ENCODE data around the gene PPP1R11.

PPP1R11 gene

GRCh38 chr6:30061858-30062458 is 5.0 kb upstream of the PPP1R11 start:
- DNase-seq (ENCODE audit: low read depth) = no peak

GRCh38 chr6:30062471-30063178 is 4.4 kb upstream of the PPP1R11 start:
- no peak for DNase-seq (ENCODE audit: low read depth)

GRCh38 chr6:30063315-30063714 is 3.7 kb upstream of the PPP1R11 start:
- DNase-seq (ENCODE audit: low read depth) = no peak

GRCh38 chr6:30066082-30066481 is 916 bp upstream of the PPP1R11 start:
- DNase-seq (ENCODE audit: low read depth) = no peak

- no peak for DNase-seq (ENCODE audit: low read depth)
Observed at GRCh38 chr6:30067460-30068139, 602 bp downstream of the PPP1R11 start.

- DNase-seq (ENCODE audit: low read depth) = no peak
Observed at GRCh38 chr6:30071081-30071818, 4.3 kb downstream of the PPP1R11 start.

- DNase-seq (ENCODE audit: low read depth) = no peak
Observed at GRCh38 chr6:30071858-30072257, 4.9 kb downstream of the PPP1R11 start.

- no peak for DNase-seq (ENCODE audit: low read depth)
Observed at GRCh38 chr6:30073489-30074235, 6.7 kb downstream of the PPP1R11 start.

GRCh38 chr6:30074331-30075093 is 7.5 kb downstream of the PPP1R11 start:
- DNase-seq (ENCODE audit: low read depth) = no peak

- no peak for DNase-seq (ENCODE audit: low read depth)
Observed at GRCh38 chr6:30075094-30075789, 8.2 kb downstream of the PPP1R11 start, which contains the start of gene RNF39. Gene RNF39, minus strand, starts transcription at chr6:30075769. Its CDS starts 184 bp downstream, at chr6:30075585.

GRCh38 chr6:30075790-30076732 is 9.1 kb downstream of the PPP1R11 start:
- DNase-seq (ENCODE audit: low read depth) = no peak

- no peak for DNase-seq (ENCODE audit: low read depth)
Observed at GRCh38 chr6:30077218-30077617, 10.2 kb downstream of the PPP1R11 start.

- no peak for DNase-seq (ENCODE audit: low read depth)
Observed at GRCh38 chr6:30087876-30088275, 20.9 kb downstream of the PPP1R11 start.

GRCh38 chr6:30091577-30092381 is 24.8 kb downstream of the PPP1R11 start:
- DNase-seq (ENCODE audit: low read depth) = no peak

- DNase-seq (ENCODE audit: low read depth) = no peak
Observed at GRCh38 chr6:30092852-30093543, 26.0 kb downstream of the PPP1R11 start.

GRCh38 chr6:30093951-30094661 is 27.1 kb downstream of the PPP1R11 start:
- no peak for DNase-seq (ENCODE audit: low read depth)

GRCh38 chr6:30096829-30097228 is 29.8 kb downstream of the PPP1R11 start:
- DNase-seq (ENCODE audit: low read depth) = no peak

All from activated T-cell treated with anti-CD3 and anti-CD28 coated beads for 1 hour (primary cell).